Islet precursor cell (in vitro differentiated cells): ENCODE data around the gene TCF7L2.
"Not testable (repeated sequence)": the region's sequence is repeated elsewhere in the genome, so short reads cannot be mapped to it uniquely, and the experiment has no call there.

Experiments used
- DNase-seq: peaks from one replicate; pipeline ENCODE4 v3.0.0-alpha.2; 2018

Gene TCF7L2

DNA sequence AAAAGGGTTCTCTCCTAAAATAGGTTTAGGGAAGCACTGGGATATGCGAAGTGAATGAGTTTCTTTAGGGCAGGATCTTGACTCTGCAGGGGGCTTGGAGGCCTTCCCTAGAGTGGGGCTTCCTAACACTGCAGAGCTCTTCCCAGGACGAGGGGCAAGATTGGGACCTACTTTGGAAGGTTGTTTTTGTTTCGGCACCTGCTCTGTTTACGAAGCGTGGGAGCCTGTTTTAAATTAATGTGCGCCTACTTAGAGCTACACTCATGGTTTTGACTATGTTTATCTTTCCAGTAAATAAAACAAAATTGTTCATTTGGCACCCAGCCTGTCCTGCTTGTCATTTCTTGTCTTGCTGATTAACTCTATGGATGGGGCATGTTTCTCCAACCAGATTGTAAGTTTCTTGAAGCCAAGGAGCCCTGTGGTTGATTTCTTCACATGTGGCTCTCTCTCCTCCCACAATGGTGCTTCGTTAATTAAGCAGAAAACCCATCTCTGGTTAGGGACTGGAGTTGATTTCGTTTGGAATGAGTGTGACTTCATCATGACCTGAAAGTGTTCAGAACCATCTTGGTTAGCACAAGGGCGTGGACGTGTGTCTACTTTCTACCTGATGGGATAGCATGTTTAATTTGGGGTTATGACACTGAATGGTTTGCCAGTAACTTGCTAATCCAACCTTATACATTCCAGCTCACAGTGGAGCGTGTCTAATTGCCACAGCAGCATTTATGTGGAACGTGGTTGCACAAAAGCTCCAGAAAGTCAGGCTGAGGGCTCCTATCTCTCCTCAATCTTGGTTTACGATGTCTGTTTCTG lies 98.1 kb downstream of the TCF7L2 start:
- DNase-seq: peak; percentile 70

- no peak for DNase-seq
These were observed 99.8 kb downstream of the TCF7L2 start for GRCh38 chr10:113049881-113050280.

- DNase-seq: no peak
These were observed 102.2 kb downstream of the TCF7L2 start for GRCh38 chr10:113052076-113052830.

- DNase-seq: no peak
These were observed 103.0 kb downstream of the TCF7L2 start for GRCh38 chr10:113053091-113053490.

GRCh38 chr10:113053881-113054280 lies 103.8 kb downstream of the TCF7L2 start:
- peak; percentile 91 for DNase-seq

GRCh38 chr10:113055458-113055857 lies 105.4 kb downstream of the TCF7L2 start:
- no peak for DNase-seq

GRCh38 chr10:113056030-113056429 lies 106.0 kb downstream of the TCF7L2 start:
- DNase-seq: no peak

DNA sequence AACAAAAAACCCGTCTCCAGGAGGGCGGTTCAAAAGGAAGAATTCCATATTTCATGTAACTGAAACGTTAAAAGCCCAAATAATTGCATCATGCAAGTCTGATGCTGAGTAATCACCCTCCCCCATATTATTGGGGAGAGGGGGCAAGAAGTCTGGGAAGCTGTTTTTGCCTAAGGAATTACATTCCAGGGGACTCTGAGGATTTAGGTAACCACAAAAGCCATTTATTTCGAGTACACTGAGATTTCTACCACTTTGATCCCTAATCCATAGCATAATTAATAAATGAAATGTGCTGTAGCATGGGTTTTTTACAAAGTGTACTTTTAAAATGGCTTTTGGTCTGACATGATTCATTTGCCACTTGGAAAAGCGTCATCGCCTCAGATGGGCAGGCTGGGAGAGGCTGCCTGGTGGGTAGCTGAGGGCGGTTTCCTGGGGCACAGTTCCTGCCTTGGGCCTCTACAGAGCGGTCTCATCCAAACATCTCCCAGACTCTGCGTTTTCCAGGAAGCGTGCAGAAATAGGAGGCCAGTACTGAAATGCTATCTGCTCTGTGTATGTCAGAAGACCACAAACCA lies 106.5 kb downstream of the TCF7L2 start:
- DNase-seq: no peak

DNA sequence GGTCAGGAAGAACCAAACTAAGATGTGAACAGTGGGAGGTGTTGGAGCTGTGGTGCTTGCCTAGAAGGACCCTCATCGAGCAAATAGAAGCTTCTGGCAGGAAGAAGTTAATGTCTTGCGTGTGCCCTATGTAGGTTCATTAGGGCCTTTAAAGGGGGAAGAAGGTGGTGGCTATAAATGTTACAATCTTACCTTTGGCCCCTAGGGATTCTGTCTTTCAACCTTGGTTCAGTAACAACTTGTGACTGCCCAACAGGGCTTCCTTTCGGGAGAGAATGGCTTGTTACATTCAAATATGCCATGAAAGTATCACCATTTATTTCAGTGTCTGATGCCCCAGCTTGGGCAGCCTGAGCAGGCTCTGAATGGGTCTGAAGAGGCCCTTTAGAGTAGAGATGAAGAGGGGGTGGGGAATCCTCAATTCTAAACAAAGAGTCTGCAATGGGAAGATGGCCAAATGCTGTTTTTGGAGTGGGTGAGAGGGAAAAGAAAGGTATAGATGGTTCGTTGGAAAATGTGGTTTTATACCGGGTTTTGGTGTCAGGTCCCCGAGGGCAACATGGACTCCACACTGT lies 108.0 kb downstream of the TCF7L2 start:
- no peak for DNase-seq

- DNase-seq: peak; percentile 77
These were observed 108.7 kb downstream of the TCF7L2 start for GRCh38 chr10:113058523-113059370.

GRCh38 chr10:113059371-113059780 lies 109.3 kb downstream of the TCF7L2 start:
- DNase-seq: peak; percentile 80

GRCh38 chr10:113060201-113061053 lies 110.4 kb downstream of the TCF7L2 start:
- no peak for DNase-seq

DNA sequence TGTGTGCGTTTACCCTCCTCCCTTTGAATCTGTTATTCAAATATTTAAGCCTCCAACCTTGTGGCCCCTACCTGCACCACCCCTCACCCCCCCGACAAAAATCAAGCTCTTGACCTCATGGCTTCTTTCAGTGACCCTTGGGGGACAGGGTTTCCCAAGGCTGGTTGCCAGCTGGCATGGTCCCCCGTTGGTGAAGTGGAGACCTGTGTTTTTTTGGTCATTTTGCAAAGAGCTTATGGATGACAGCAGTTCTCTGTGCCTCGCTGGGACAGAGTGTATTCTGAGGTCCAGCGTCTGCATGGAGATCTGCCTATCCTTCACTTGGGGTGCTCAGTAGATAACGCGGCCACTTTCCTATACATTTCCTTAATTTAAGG lies 111.0 kb downstream of the TCF7L2 start:
- no peak for DNase-seq

- DNase-seq: no peak
These were observed 111.5 kb downstream of the TCF7L2 start for GRCh38 chr10:113061557-113061956.

DNA sequence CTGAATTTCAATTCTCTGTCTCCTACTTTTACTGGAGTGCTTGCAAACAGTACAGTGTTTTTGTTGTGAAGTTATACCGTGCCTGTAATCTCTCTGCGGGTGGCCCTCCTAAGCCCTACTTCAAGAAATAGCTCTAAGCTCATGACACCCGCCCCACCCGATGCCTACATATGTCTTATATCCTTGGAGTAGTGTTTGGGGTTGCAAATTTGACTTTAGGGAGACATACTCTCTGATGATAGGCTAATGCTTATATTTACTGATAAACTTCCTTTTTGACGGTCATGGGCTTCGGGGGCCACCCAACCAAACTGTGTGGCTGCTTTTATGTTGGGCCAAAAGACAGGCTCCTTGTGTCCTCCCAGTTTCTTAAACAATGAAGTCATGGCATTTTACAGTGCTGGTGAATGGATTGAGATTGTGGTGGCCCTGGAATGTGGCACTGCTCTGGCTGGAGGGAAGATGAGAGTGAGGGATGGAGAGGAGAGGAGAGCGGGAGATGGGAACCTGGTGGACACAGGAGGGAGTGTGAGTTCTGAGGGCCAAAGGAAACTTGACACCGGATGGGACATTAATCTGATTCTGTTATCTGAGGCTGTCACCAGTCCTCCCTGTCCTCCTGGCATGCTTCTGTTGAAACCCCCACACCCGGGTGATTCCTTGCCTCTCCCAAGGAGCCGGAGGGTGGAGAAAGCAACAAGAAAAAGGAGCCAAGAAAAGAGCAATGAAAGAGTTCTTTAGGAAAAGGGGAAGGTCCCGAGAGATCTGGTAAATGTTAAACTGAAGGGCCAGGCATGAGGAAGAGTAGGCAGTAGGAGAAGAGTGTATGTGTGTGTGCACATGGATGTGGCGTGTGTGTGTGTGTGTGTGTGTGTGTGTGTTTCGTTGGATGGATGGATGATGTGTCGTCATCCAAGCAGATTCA lies 113.3 kb downstream of the TCF7L2 start:
- DNase-seq: peak; percentile 96

GRCh38 chr10:113064039-113064438 lies 114.0 kb downstream of the TCF7L2 start:
- DNase-seq: no peak

GRCh38 chr10:113066120-113066519 lies 116.1 kb downstream of the TCF7L2 start:
- DNase-seq: not testable (repeated sequence)

DNA sequence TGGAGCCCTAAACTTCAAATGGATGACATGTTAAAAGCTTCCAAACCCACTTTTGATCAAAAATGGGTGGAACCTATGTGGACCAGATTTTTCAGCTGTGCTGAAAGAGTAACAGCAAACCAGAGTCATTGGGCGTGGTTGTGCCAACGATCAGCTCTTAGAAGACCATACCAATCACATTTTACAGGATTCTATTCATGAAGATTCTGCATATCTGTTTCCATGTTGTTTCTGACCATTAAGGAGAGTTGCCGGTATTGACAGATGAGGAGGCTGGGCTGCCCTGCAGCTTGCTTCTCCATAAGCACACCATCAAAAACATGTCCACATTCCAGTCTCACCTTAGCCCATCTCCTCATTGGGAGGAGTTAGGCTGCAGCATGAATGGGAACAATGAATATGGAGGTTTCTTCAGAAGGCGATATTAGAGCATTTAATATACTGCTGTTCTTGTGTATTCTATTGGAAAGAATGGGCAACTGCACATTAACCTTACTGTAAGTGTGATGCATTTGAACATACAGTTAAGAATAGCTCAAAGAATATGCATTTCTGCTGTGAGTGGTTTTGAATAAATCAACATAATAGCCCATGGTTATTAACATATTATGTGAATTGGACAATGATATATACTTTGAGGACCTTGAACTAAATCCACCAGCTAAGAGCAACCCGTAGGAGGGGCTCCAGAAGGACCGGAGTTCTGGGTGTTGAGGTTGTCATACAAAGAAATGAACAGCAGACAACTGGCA lies 116.7 kb downstream of the TCF7L2 start:
- DNase-seq: no peak

- no peak for DNase-seq
These were observed 117.5 kb downstream of the TCF7L2 start for GRCh38 chr10:113067501-113067900.
